Stimulated activated CD4-positive, alpha-beta T cell treated with anti-CD3 and anti-CD28 coated beads, Interleukin-1b, Interleukin-23, amount 100 ng/mL, for 4 hours (primary cell): ENCODE results near the gene LTB4R.
A peak's percentile ranks its signal among the peaks of the same experiment; 100 is the strongest.

Source experiments
- DNase-seq, 2 donors: peaks; one replicate each; pipeline ENCODE4 v3.0.0-alpha.2; 2020; ENCODE audit warnings: low read depth in 2 of 2

LTB4R gene

DNA sequence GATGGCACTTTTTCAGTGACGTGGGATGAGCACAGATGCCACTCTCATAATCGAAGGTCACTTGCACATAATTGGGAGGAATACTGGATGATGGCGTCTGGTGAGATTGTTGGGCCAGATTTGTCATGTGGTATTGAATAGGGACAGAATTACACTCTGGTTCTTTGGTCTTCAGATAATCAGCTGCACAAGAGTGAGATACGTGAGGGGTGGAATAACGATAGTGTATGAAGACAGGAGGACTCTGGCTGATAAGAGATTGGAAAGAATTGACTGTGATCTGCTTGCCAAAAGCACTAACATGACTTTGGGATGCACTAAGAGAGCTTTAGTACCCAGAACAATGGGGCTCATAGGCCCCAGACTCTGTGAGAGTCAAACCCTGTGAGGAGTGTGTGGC, 32.9 kb upstream of the LTB4R start:
- no peak for DNase-seq

DNA sequence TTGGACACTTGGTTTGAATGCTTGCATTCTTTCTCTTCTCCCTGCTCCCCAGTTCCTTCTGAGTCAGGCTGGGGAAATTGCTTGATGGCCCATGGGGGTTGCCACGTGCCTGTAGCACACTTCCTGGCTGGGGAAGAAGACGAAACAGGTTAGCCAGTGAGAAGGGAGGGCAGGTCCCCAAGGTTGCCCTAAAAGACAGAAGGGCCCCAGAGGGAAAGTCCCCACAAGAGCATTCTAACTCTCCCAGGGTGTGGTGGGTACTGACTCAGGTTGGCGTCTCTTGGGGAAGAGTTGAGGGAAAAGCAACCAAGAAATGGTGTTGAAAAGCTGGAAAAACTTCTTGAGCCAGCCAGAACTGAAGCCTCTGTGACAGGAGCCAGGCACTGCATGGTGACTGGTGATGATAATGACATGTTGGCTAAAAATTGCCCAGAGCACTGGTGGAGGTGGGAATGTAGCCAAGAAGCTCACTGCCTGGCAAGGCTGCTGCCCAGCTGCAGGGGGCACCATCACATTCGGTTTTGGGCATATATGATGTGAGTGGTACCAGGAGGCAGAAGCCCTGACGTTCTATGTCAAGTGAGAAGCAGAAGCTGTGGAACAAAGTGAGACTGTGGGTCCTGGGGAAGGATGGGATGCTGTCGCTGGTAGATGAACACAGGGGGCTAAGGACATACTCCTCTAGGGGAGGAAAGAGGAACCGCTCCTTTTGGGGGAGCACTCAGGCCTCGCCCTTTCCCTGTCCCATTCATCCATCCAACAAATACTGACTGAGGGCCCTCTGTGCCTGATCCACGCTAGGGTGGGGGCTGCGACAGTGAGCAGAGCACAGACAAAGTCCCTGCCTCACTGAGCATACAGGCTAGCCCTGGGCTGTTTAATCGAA, 31.8 kb upstream of the LTB4R start:
- DNase-seq: peak in 1 of 2 donors; percentile 43

- no peak for DNase-seq
Observed at GRCh38 chr14:24280797-24281460, 30.4 kb upstream of the LTB4R start.

GRCh38 chr14:24281636-24282035, 29.7 kb upstream of the LTB4R start:
- no peak for DNase-seq

- DNase-seq: no peak
Observed at GRCh38 chr14:24282736-24283135, 28.6 kb upstream of the LTB4R start.

- no peak for DNase-seq
Observed at GRCh38 chr14:24283796-24284460, 27.4 kb upstream of the LTB4R start.

DNA sequence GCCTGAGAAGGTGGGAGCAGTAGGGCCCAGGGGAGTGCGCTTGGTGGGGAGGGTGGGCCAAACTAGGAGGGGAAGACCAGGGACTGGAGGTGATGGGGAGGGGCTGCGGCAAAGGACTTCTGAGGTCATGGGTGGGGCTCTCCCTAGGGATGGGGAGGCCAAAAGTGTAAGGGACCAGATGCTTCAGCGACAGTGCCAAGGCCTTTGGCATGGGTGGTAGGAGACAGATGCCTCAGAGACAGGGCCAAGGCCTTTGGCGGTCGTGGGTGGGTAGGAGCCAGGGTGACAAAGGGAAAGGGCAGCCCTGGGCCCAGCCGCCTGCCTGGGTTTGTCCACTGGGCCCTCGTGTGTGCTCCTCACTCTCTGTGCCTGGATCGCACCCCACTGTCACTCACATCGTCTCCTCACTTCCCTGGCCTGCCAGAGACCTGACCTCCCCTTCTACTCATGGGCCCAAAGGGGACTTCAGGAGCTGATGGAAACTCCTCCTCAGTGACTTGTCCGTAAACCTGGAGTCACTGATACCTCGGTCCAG, 26.7 kb upstream of the LTB4R start:
- no peak for DNase-seq

DNA sequence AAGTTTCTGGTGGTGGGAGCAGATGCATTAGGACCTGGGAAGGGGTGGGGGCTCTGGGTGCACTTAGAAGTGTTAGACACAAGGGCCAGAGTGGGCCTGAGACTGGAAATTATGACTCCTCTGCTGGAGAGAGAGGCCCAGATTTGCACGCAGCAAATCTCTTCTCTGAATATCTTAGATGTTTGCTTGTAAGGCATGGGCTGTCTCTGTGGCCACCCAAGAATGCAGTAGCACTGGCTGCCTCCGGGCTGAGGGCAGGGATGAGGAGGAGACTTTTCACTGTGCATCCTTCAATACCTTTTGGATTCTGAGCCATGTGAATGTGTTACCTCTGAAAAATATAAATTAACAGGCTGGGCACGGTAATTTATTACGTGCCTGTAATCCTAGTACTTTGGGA, 26.0 kb upstream of the LTB4R start:
- no peak for DNase-seq

DNA sequence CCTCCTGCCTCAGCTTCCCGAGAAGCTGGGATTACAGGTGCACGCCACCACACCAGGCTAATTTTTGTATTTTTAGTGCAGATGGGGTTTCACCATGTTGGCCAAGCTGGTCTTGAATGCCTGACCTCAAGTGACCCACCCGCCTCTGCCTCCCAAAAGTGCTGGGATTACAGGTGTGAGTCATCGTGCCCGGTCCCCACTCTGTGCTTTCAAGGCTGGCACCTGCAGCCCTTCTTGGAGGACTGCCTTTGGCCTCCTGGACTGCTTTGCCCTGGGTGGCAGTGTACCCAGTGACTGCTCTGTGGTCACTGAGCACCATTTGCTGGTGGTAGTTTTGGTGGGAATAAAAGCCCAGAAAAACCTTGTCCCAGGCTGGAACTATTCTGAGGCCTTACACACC, 24.3 kb upstream of the LTB4R start:
- no peak for DNase-seq

DNA sequence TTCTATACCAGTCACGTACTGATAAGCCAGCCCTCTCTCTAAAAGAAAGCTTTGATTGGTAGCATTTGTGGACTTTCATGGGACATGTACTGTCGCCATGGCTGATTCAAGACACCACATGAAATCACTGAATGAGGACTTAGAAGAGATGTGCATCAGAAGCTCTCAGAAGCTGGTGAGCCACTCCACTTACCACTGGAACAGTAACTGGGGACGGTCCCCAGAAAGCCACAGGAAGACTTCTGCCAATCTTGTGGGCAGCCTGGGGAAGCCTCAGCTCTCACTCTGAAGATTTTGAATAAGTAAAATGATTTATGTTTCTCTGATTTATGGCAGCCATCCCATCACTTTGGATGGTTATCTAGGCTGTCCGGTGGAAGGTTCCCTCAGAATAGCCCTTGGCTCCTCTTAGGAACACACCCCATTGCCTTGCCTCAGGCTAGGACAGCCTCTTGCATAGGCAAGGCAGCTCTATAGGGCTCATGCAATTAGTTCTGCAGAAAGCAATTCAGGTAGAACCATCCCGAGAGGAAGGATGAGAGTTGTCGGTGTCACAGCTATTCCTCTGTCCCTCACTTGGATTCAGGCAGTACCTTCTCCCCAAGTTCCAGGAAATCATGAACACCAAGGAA, 21.5 kb upstream of the LTB4R start:
- DNase-seq: peak in 1 of 2 donors; percentile 21

- no peak for DNase-seq
Observed at GRCh38 chr14:24290746-24291145, 20.6 kb upstream of the LTB4R start.

GRCh38 chr14:24291446-24292117, 19.7 kb upstream of the LTB4R start:
- no peak for DNase-seq

DNA sequence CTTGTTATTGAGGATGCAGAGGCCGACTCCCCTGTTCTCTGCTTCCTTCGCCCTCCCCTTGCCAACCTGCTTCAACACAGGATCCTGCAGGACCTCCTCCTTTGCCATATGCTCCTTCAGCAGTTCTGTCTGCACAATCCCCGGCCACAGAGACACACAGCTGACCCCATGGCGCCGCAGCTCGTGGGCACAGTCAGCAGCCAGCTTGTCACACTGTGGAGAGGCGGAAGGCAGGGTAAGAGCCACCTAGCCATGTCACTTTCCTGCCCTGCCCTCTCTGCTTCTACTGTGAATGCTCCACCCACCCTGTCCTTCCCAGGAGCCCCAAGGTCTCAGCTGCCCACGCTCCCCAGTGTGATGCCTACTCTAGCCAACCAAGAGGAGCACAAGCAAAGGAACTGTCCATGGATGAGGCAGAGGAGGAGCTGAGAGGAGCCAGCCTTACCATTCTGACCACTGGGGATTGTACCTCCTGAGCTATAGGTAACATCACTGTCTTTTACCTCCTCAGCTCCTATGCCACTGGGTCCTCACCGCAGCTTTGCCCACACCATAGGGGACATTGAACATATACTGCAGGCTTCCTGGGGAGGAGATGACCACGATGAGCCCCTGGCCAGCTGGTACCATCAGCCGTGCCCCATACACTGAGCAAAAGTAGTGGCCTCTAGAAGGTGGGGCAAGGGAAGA, 19.0 kb upstream of the LTB4R start:
- no peak for DNase-seq

DNA sequence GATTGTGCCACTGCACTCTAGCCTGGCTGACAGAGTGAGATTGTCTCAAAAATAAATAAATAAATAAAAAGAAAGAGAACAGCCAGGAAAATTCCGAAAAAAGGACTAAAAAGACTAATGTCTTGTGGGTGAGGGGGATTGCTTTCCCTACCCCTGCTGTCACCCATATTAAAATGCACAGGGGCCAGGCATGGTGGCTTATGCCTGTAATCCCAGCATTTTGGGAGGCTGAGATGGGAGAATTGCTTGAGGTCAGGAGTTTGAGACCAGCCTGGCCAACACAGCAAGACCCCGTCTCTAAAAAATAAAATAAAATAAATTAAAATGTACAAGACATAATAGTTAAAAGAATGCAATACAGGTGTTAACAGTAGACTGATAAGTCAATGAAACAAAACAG, 17.8 kb upstream of the LTB4R start:
- DNase-seq: no peak

DNA sequence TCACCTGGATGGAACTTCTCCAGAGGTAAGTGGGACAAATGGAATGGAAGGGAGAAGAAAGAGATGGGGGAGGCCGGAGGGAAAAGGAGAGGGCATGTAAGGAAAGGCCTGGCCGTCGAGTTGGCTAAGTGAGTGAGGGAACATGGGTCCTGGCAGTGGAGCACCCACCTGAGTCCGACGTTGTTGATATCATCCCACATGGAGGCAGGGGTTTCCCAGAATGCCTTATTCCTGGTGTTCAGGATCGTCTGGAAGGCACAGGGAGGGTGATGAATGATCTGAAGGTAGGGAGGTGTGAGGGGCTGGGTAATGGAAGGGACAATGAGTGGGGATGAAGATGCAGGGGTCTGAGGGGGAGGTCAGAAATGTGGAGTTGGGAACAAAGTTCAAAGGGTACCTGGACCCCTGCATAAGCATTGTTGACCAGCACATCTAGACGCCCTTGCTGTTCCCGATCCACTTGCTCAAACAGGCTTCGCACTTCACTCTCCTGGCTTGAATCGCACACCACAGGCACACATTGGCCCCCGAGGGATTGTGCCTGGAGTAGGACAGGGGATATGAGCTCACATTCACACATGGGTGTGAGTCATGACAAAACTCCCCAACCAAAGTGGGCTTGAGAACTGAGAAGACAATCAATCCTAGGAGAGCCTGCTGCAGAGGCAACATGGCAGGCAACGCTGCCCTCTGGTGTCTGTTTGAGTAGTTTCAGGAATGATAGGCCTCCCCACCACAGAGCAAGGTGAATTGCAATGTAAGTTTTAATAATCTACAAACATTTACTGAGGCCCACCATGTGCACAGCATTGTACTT, 14.8 kb upstream of the LTB4R start:
- DNase-seq: peak; percentile 59 to 70

- no peak for DNase-seq
Observed at GRCh38 chr14:24297190-24297964, 13.9 kb upstream of the LTB4R start.

DNA sequence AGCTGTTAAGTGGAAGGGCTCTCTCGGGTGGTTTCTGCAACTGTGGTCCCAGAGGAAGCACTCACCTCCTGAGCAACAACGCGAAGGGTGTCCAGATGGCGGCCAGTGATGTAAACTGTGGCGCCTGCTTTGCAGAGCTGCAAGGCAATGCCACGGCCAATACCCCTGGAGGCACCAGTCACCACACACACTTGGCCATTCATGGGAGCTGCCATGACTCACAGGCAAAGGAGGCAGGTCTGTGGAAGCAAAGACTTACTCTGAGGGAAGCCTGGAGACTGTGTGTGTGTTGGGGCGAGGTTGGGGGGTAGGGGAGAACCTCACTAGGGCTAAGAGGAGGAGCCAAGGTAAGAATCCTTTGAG, 12.4 kb upstream of the LTB4R start:
- no peak for DNase-seq

GRCh38 chr14:24299255-24300191, 11.8 kb upstream of the LTB4R start, which contains the start of the genes DHRS1 and NOP9:
TSS of gene DHRS1 (minus strand) at chr14:24299780. CDS start at chr14:24299106, 674 bp downstream.
TSS of gene NOP9 (plus strand) at chr14:24299850. CDS start at chr14:24299955, 105 bp downstream.
- peak; percentile 91 to 93 for DNase-seq
